Liver (tissue), 9 donors: ENCODE results near the gene GPR132. TPM values are rescaled to one million over a fixed set of nuclear protein-coding genes. Genes with fewer than 3 reads are reported as not detected.

Experiments used
- DNase-seq: peaks from one replicate; pipeline ENCODE4 v3.0.0-alpha.2; 2017; ENCODE audit warnings: low spot score
- H3K27ac ChIP-seq, 2 donors: one replicate each; pipeline ENCODE4 v1.7.0; 2013; ENCODE audit warnings: inconsistent platforms in 2 of 2, low read length in 2 of 2, control low read depth in 1 of 2, low read depth in 1 of 2, mild to moderate bottlenecking in 1 of 2
- H3K27me3 ChIP-seq, 4 donors: one replicate each; pipeline versions ENCODE4 v1.6.1 to v1.7.0; 2013; ENCODE audit warnings: low read length in 3 of 4, inconsistent platforms in 1 of 4, mild to moderate bottlenecking in 1 of 4, moderate library complexity in 1 of 4; ENCODE audit not compliant: control insufficient read depth in 4 of 4, insufficient read depth in 4 of 4
- H3K36me3 ChIP-seq, 4 donors: one replicate each; pipeline versions ENCODE4 v1.6.1 to v1.7.0; 2013; ENCODE audit warnings: low read length in 3 of 4, mild to moderate bottlenecking in 3 of 4, low read depth in 1 of 4, moderate library complexity in 1 of 4; ENCODE audit not compliant: control insufficient read depth in 4 of 4, insufficient read depth in 3 of 4
- H3K4me1 ChIP-seq, 4 donors: one replicate each; pipeline versions ENCODE4 v1.6.1 to v1.7.0; 2013; ENCODE audit warnings: low read length in 3 of 4, mild to moderate bottlenecking in 3 of 4, moderate library complexity in 1 of 4; ENCODE audit not compliant: control insufficient read depth in 4 of 4, insufficient read depth in 4 of 4
- H3K4me3 ChIP-seq, 3 donors: one replicate each; pipeline versions ENCODE4 v1.6.1 to v1.7.0; 2013; ENCODE audit warnings: low read length in 3 of 3, control low read depth in 1 of 3, low read depth in 1 of 3, mild to moderate bottlenecking in 1 of 3
- H3K9ac ChIP-seq, 2 donors: one replicate each; pipeline ENCODE4 v1.7.0; 2013; ENCODE audit warnings: low read length in 2 of 2, mild to moderate bottlenecking in 2 of 2, moderate library complexity in 2 of 2, control low read depth in 1 of 2, low read depth in 1 of 2
- H3K9me3 ChIP-seq, 4 donors: one replicate each; pipeline versions ENCODE4 v1.6.1 to v1.7.0; 2013; ENCODE audit warnings: low read length in 3 of 4; ENCODE audit not compliant: control insufficient read depth in 4 of 4
- ATF3 ChIP-seq: IDR thresholded peaks from 2 replicates; pipeline ENCODE4 v1.6.1; 2016; ENCODE audit warnings: antibody characterized with exemption
- EGR1 ChIP-seq, 2 donors: IDR thresholded peaks; 2 replicates each; pipeline ENCODE4 v1.6.1; 2016 to 2018; ENCODE audit warnings: antibody characterized with exemption in 2 of 2, low read depth in 2 of 2
- FOXA1 ChIP-seq: IDR thresholded peaks from 2 replicates; pipeline ENCODE4 v1.6.1; 2016; ENCODE audit warnings: antibody characterized with exemption
- FOXA2 ChIP-seq: IDR thresholded peaks from 2 replicates; pipeline ENCODE4 v1.6.1; 2016; ENCODE audit warnings: antibody characterized with exemption
- GABPA ChIP-seq, 2 donors: IDR thresholded peaks in 1 of 2; conservative IDR thresholded peaks in 1 of 2; 2 replicates each; pipeline ENCODE4 v1.6.1; 2016; ENCODE audit warnings: antibody characterized with exemption in 2 of 2, mild to moderate bottlenecking in 1 of 2, moderate library complexity in 1 of 2
- HNF4A ChIP-seq, 2 donors: conservative IDR thresholded peaks; 2 replicates each; pipeline ENCODE4 v1.6.1; 2016; ENCODE audit warnings: antibody characterized with exemption in 2 of 2, mild to moderate bottlenecking in 2 of 2
- HNF4G ChIP-seq: IDR thresholded peaks from 2 replicates; pipeline ENCODE4 v1.6.1; 2016; ENCODE audit warnings: antibody characterized with exemption
- JUND ChIP-seq, 2 donors: IDR thresholded peaks; 2 replicates each; pipeline ENCODE4 v1.6.1; 2016; ENCODE audit warnings: antibody characterized with exemption in 2 of 2
- NR2F2 ChIP-seq: IDR thresholded peaks from 2 replicates; pipeline ENCODE4 v1.6.1; 2016; ENCODE audit warnings: antibody characterized with exemption
- RAD21 ChIP-seq, 2 donors: IDR thresholded peaks; 2 replicates each; pipeline ENCODE4 v1.6.1; 2016; ENCODE audit warnings: antibody characterized with exemption in 2 of 2, mild to moderate bottlenecking in 2 of 2
- REST ChIP-seq: IDR thresholded peaks from 2 replicates; pipeline ENCODE4 v1.6.1; 2016; ENCODE audit warnings: antibody characterized with exemption, mild to moderate bottlenecking
- RXRA ChIP-seq, 2 donors: IDR thresholded peaks; 2 replicates each; pipeline ENCODE4 v1.6.1; 2017 to 2018; ENCODE audit warnings: antibody characterized with exemption in 2 of 2, mild to moderate bottlenecking in 1 of 2
- SP1 ChIP-seq: IDR thresholded peaks from 2 replicates; pipeline ENCODE4 v1.6.1; 2018; ENCODE audit warnings: antibody characterized with exemption, mild to moderate bottlenecking
- TAF1 ChIP-seq: conservative IDR thresholded peaks from 2 replicates; pipeline ENCODE4 v1.6.1; 2016; ENCODE audit warnings: antibody characterized with exemption, mild to moderate bottlenecking
- YY1 ChIP-seq: IDR thresholded peaks from 2 replicates; pipeline ENCODE4 v1.6.1; 2016; ENCODE audit warnings: antibody characterized with exemption, mild to moderate bottlenecking
- WGBS: extraction: QIAGEN DNeasy Blood & Tissue Kit; methylation state at CpG from one replicate; pipeline ENCODE4 v1.1.7; 2013; 5-methylcytosine and 5-hydroxymethylcytosine counted together
- polyA plus RNA-seq, 2 donors: library from polyadenylated mRNA; stranded (reverse) in 1 of 2; unstranded in 1 of 2; fragments of 200-250 nt in 1 of 2; fragments of >200 nt in 1 of 2; fragmentation: Nextera tagmentation in 1 of 2; extraction: Ambion mirVana in 1 of 2; gene quantifications; one replicate each; pipeline versions ENCODE4 v1.2.1 to v1.2.3, GENCODE V29; 2013 to 2015
- total RNA-seq, 2 donors: library from RNA; depleted of rRNA; stranded (reverse); fragments of >200 nt; gene quantifications; one replicate each; pipeline ENCODE4 v1.2.3, GENCODE V29; 2014
- TF ChIP-seq, protein P1 (sequence below): fragments of 150-350 bp; IDR thresholded peaks from 2 replicates; pipeline ENCODE4 v1.5.1; 2017; ENCODE audit warnings: improper control_type of control experiment, low read depth, low read length; ENCODE audit not compliant: missing input control
- TF ChIP-seq, protein P2 (sequence below): IDR thresholded peaks from 2 replicates; pipeline ENCODE4 v1.6.1; 2016; ENCODE audit warnings: antibody characterized with exemption
- TF ChIP-seq, protein P3 (sequence below): IDR thresholded peaks from 2 replicates; pipeline ENCODE4 v1.6.1; 2016; ENCODE audit warnings: antibody characterized with exemption
- donor health status: healthy.
- donor health status: healthy.
- donor health status: healthy.
- donor health status: healthy.
- donor health status: healthy.

The GPR132 gene
- total and polyA plus RNA-seq, 4 donors, result 0.32 to 1.2 (median 0.75) TPM

DNA sequence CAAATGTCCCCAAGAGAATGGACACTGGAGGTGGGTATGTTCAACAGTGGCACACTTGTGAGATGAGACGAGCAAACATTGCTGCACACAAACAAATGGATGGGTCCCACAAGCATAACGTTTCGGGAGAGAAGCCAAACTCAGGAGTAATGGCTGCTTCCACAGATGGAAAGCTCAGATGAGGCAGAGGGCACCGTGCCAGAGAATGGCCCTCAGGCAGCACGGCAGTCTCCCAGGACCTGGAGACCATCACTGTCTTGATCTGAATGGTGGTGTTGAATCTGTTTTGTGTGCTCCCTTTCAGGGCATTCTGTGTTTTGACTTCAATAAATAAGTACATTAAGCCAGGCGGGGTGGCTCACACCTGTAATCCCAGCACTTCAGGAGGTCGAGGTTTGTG is 35.8 kb downstream of the GPR132 start:
- 82% methylated on average over 7 of the region's 7 CpGs for WGBS
- Histone ChIP-seq H3K9me3 (peaks cover 0 to 3% (median 1%) of the 10 kb centered on the region in 4 donors), H3K4me3 (no peak overlapping the region), H3K27me3 (peaks cover 0 to 3% (median 0%) of the 10 kb centered on the region in 4 donors), H3K9ac (no peak overlapping the region), H3K27ac (no peak overlapping the region), H3K4me1 (no peaks in the 10 kb centered on the region), H3K36me3 (no peaks in the 10 kb centered on the region)
- TF ChIP-seq, protein P1, sequence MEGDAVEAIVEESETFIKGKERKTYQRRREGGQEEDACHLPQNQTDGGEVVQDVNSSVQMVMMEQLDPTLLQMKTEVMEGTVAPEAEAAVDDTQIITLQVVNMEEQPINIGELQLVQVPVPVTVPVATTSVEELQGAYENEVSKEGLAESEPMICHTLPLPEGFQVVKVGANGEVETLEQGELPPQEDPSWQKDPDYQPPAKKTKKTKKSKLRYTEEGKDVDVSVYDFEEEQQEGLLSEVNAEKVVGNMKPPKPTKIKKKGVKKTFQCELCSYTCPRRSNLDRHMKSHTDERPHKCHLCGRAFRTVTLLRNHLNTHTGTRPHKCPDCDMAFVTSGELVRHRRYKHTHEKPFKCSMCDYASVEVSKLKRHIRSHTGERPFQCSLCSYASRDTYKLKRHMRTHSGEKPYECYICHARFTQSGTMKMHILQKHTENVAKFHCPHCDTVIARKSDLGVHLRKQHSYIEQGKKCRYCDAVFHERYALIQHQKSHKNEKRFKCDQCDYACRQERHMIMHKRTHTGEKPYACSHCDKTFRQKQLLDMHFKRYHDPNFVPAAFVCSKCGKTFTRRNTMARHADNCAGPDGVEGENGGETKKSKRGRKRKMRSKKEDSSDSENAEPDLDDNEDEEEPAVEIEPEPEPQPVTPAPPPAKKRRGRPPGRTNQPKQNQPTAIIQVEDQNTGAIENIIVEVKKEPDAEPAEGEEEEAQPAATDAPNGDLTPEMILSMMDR, result no peak
- TF ChIP-seq FOXA2, result no peak
- TF ChIP-seq HNF4G, result no peak
- TF ChIP-seq FOXA1, result no peak
- no peak for TF ChIP-seq GABPA (IDR thresholded peaks at IDR 0.05 in 1 of 2, conservative IDR thresholded peaks at IDR 0.05 in 1 of 2)
- no peak for TF ChIP-seq SP1
- TF ChIP-seq ATF3, result no peak
- no peak for TF ChIP-seq TAF1
- TF ChIP-seq HNF4A (conservative IDR thresholded peaks at IDR 0.05), result no peak
- TF ChIP-seq, protein P2, sequence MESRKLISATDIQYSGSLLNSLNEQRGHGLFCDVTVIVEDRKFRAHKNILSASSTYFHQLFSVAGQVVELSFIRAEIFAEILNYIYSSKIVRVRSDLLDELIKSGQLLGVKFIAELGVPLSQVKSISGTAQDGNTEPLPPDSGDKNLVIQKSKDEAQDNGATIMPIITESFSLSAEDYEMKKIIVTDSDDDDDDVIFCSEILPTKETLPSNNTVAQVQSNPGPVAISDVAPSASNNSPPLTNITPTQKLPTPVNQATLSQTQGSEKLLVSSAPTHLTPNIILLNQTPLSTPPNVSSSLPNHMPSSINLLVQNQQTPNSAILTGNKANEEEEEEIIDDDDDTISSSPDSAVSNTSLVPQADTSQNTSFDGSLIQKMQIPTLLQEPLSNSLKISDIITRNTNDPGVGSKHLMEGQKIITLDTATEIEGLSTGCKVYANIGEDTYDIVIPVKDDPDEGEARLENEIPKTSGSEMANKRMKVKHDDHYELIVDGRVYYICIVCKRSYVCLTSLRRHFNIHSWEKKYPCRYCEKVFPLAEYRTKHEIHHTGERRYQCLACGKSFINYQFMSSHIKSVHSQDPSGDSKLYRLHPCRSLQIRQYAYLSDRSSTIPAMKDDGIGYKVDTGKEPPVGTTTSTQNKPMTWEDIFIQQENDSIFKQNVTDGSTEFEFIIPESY, result no peak
- no peak for TF ChIP-seq REST
- no peak for TF ChIP-seq YY1
- TF ChIP-seq JUND (IDR thresholded peaks at IDR 0.05), result no peak
- no peak for TF ChIP-seq RAD21 (IDR thresholded peaks at IDR 0.05)
- no peak for DNase-seq

DNA sequence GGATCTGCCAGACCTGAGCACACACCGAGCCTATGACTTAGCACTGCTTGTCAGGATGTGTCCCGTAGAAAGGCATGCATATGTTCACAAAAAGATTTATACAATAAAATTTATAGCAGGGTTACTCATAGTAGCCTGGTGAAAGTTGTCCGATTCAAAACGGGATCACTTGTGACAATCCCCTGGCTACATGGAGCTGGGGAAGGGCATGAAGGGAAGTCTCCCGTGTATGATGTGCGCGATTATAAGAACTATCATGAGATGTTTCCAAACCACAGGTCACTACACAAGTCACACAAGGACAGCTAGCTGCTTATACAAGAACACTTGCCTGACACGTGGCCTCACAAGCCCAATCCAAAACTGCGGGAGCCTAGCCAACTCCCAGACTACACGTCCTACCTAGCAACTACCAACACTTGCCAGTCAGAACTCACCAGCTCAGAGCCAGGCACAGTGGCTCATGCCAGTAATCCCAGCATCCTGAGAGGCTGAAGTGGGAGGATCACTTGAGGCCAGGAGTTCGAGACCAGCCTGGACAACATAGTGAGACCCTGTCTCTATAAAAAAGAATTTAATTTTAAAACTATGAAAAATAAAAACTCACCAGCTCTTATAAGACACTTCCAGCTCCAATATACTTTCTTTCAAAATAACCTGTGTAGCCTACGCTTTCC is 36.8 kb downstream of the GPR132 start:
- WGBS, result 82% methylated on average over 12 of the region's 12 CpGs
- H3K9me3 ChIP-seq, result peaks cover 0 to 3% (median under 1%) of the 10 kb centered on the region in 4 donors
- no peaks in the 10 kb centered on the region for H3K4me1 ChIP-seq
- H3K27me3 ChIP-seq, result peaks cover 0 to 3% (median 0%) of the 10 kb centered on the region in 4 donors
- no peak overlapping the region for H3K9ac ChIP-seq
- H3K4me3 ChIP-seq, result no peak overlapping the region
- no peaks in the 10 kb centered on the region for H3K36me3 ChIP-seq
- H3K27ac ChIP-seq, result no peak overlapping the region
- no peak for DNase-seq
- TF ChIP-seq, protein P2, result no peak
- no peak for TF ChIP-seq RXRA (IDR thresholded peaks at IDR 0.05)
- TF ChIP-seq YY1, result no peak
- TF ChIP-seq HNF4G, result no peak
- TF ChIP-seq EGR1 (IDR thresholded peaks at IDR 0.05; ENCODE audit: low read depth in 2 of 2), result no peak
- TF ChIP-seq, protein P3, sequence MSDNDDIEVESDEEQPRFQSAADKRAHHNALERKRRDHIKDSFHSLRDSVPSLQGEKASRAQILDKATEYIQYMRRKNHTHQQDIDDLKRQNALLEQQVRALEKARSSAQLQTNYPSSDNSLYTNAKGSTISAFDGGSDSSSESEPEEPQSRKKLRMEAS, result no peak
- TF ChIP-seq, protein P1, result no peak
- TF ChIP-seq TAF1, result no peak
- no peak for TF ChIP-seq RAD21 (IDR thresholded peaks at IDR 0.05)
- no peak for TF ChIP-seq ATF3
- TF ChIP-seq NR2F2, result no peak
